Measurements from ENCODE around the gene ZNF532. TPM values are rescaled to one million over a fixed set of nuclear protein-coding genes. Genes with fewer than 3 reads are reported as not detected.

ZNF532 gene
- total RNA-seq, 1 experiment from 2014 or later, result 13.5 TPM

Other genes with a start within 250 kb of the ZNF532 start
- gene ALPK2, start 235.8 kb upstream of the ZNF532 start, total RNA-seq (2014; rRNA removed; shearing (Covaris generic)), result 75.7 and 87.6 TPM in 2 replicates
- gene MALT1, start 193.4 kb upstream of the ZNF532 start, total RNA-seq (2014; rRNA removed; shearing (Covaris generic)), result 66.7 and 69.0 TPM in 2 replicates